Fibroblast of lung (primary cell): ENCODE results near the gene NEFH. TPM values are rescaled to one million over a fixed set of nuclear protein-coding genes. Genes with fewer than 3 reads are reported as not detected.

Source experiments
- DNase-seq, 2 donors: peaks; one replicate each; pipeline versions ENCODE4 v3.0.0 to v3.0.0-alpha.2; 2010; ENCODE audit warnings: low read depth in 2 of 2
- H2AFZ ChIP-seq: 2 replicates; pipeline ENCODE4 v1.5.1; 2012; ENCODE audit warnings: low read length, control low read depth, inconsistent platforms
- H3K27ac ChIP-seq: 2 replicates; pipeline ENCODE4 v1.5.1; 2011; ENCODE audit warnings: low read length, control low read depth; ENCODE audit not compliant: insufficient read depth
- H3K27me3 ChIP-seq: 2 replicates; pipeline ENCODE4 v1.5.1; 2011; ENCODE audit warnings: mild to moderate bottlenecking, low read length; ENCODE audit not compliant: control insufficient read depth, insufficient read depth
- H3K36me3 ChIP-seq: 2 replicates; pipeline ENCODE4 v1.5.1; 2011; ENCODE audit warnings: low read length; ENCODE audit not compliant: control insufficient read depth, insufficient read depth
- H3K4me1 ChIP-seq: 2 replicates; pipeline ENCODE4 v1.5.1; 2011; ENCODE audit warnings: low read length; ENCODE audit not compliant: control insufficient read depth, insufficient read depth; ENCODE audit errors: extremely low read depth
- H3K4me2 ChIP-seq: 2 replicates; pipeline ENCODE4 v1.5.1; 2011; ENCODE audit warnings: low read length, control low read depth; ENCODE audit not compliant: insufficient read depth; ENCODE audit errors: extremely low read depth
- H3K4me3 ChIP-seq, 4 experiments: fragments of 200-600 bp in 1 of 4; sonication (generic) in 1 of 4; replicated peaks in 1 of 4; 2 replicates each; pipeline ENCODE4 v1.5.1; 2011 to 2016; ENCODE audit warnings: low read length in 4 of 4, low read depth in 3 of 4, mild to moderate bottlenecking in 3 of 4, control low read depth in 2 of 4, inconsistent platforms in 1 of 4, mixed read lengths in 1 of 4; ENCODE audit not compliant: insufficient read depth in 1 of 4; ENCODE audit errors: control extremely low read depth in 1 of 4
- H3K79me2 ChIP-seq: 2 replicates; pipeline ENCODE4 v1.5.1; 2012; ENCODE audit warnings: mild to moderate bottlenecking, low read length, inconsistent platforms; ENCODE audit not compliant: control insufficient read depth, insufficient read depth
- H3K9ac ChIP-seq: 2 replicates; pipeline ENCODE4 v1.5.1; 2011; ENCODE audit warnings: mild to moderate bottlenecking, low read length, control low read depth; ENCODE audit not compliant: insufficient read depth
- H3K9me3 ChIP-seq: 2 replicates; pipeline ENCODE4 v1.5.1; 2012; ENCODE audit warnings: low read depth, low read length; ENCODE audit not compliant: control insufficient read depth, insufficient read depth
- H4K20me1 ChIP-seq: 2 replicates; pipeline ENCODE4 v1.5.1; 2011; ENCODE audit warnings: low read length; ENCODE audit not compliant: control insufficient read depth, insufficient read depth; ENCODE audit errors: extremely low read depth
- EZH2 ChIP-seq: IDR thresholded peaks from 2 replicates; pipeline ENCODE4 v1.5.1; 2012; ENCODE audit warnings: low read length, control low read depth, mild to moderate bottlenecking; ENCODE audit errors: missing control alignments
- polyA plus RNA-seq, 2 donors: library from polyadenylated mRNA; depleted of rRNA in 1 of 2; stranded (reverse) in 1 of 2; unstranded in 1 of 2; fragments of >200 nt; gene quantifications; 2 replicates each; pipeline ENCODE4 v1.2.1, GENCODE V29; 2011 to 2012; ENCODE audit warnings: missing spikeins in 1 of 2
- total RNA-seq: library from RNA; depleted of rRNA; stranded (reverse); fragments of >200 nt; gene quantifications from 2 replicates; pipeline ENCODE4 v1.2.1, GENCODE V29; 2014
- TF ChIP-seq, protein P1 (sequence below), 2 donors: IDR thresholded peaks in 1 of 2; conservative IDR thresholded peaks in 1 of 2; 1 replicate in 1 of 2; 2 replicates in 1 of 2; pipeline ENCODE4 v1.5.1; 2011 to 2012; ENCODE audit warnings: low read length in 2 of 2, control low read depth in 1 of 2, inconsistent platforms in 1 of 2, low read depth in 1 of 2, mild to moderate bottlenecking in 1 of 2

NEFH gene
- total and polyA plus RNA-seq, 2 donors (not counting 1 experiment from before 2014, with no cell fraction given) = 0.17 to 0.37 TPM

- H3K4me1 ChIP-seq = no peaks in the 10 kb centered on the region
- H2AFZ ChIP-seq = no peak overlapping the region
- no peaks in the 10 kb centered on the region for H4K20me1 ChIP-seq
- no peak overlapping the region for H3K27ac ChIP-seq
- DNase-seq = no peak
- H3K4me2 ChIP-seq = no peak overlapping the region
- no peaks in the 10 kb centered on the region for H3K27me3 ChIP-seq
- H3K4me3 ChIP-seq = no peak overlapping the region
- peaks cover 21% of the 10 kb centered on the region for H3K36me3 ChIP-seq
- no peak overlapping the region for H3K9ac ChIP-seq
- no peak for TF ChIP-seq EZH2
- TF ChIP-seq, protein P1, sequence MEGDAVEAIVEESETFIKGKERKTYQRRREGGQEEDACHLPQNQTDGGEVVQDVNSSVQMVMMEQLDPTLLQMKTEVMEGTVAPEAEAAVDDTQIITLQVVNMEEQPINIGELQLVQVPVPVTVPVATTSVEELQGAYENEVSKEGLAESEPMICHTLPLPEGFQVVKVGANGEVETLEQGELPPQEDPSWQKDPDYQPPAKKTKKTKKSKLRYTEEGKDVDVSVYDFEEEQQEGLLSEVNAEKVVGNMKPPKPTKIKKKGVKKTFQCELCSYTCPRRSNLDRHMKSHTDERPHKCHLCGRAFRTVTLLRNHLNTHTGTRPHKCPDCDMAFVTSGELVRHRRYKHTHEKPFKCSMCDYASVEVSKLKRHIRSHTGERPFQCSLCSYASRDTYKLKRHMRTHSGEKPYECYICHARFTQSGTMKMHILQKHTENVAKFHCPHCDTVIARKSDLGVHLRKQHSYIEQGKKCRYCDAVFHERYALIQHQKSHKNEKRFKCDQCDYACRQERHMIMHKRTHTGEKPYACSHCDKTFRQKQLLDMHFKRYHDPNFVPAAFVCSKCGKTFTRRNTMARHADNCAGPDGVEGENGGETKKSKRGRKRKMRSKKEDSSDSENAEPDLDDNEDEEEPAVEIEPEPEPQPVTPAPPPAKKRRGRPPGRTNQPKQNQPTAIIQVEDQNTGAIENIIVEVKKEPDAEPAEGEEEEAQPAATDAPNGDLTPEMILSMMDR (conservative IDR thresholded peaks at IDR 0.05 in 1 of 2, IDR thresholded peaks at IDR 0.05 in 1 of 2; ENCODE audit: low read depth in 1 of 2, low read length in 2 of 2) = no peak
- no peaks in the 10 kb centered on the region for H3K9me3 ChIP-seq
- no peaks in the 10 kb centered on the region for H3K79me2 ChIP-seq
Measured at GRCh38 chr22:29517215-29517908, 37.3 kb downstream of the NEFH start.

- no peak for TF ChIP-seq EZH2
- TF ChIP-seq, protein P1 (conservative IDR thresholded peaks at IDR 0.05 in 1 of 2, IDR thresholded peaks at IDR 0.05 in 1 of 2; ENCODE audit: low read depth in 1 of 2, low read length in 2 of 2) = no peak
- no peak overlapping the region for H3K27ac ChIP-seq
- H3K27me3 ChIP-seq = no peaks in the 10 kb centered on the region
- no peak for DNase-seq
- H3K36me3 ChIP-seq = peaks cover 21% of the 10 kb centered on the region
- H2AFZ ChIP-seq = no peak overlapping the region
- H3K4me1 ChIP-seq = no peaks in the 10 kb centered on the region
- no peaks in the 10 kb centered on the region for H3K79me2 ChIP-seq
- no peak overlapping the region for H3K9ac ChIP-seq
- no peak overlapping the region for H3K4me2 ChIP-seq
- H3K9me3 ChIP-seq = no peaks in the 10 kb centered on the region
- H3K4me3 ChIP-seq = no peak overlapping the region
- no peaks in the 10 kb centered on the region for H4K20me1 ChIP-seq
Measured at GRCh38 chr22:29518427-29518826, 38.4 kb downstream of the NEFH start.

DNA sequence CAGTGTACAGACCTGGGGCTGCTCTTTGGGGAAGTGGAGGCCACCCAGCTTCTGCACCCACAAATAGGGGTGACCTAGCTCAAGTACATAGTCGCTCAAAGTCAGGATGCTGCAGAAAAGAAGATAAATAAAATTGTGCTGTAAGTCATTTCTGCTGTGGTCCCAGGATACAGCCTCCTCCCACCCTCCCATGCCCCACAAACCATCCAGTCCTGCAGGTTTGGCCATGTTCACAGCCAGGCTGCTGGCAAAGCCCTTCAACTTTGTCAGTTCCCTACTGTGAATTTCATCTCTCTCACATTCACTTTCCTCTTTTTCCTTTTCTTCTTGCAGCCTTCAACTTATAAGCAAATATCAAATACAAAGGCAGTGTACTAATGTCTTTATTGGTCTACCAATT lies 40.0 kb downstream of the NEFH start:
- H3K79me2 ChIP-seq = no peaks in the 10 kb centered on the region
- no peaks in the 10 kb centered on the region for H3K27me3 ChIP-seq
- H3K4me3 ChIP-seq = no peak overlapping the region
- no peak overlapping the region for H3K4me2 ChIP-seq
- H2AFZ ChIP-seq = no peak overlapping the region
- H3K4me1 ChIP-seq = no peaks in the 10 kb centered on the region
- H3K9ac ChIP-seq = no peak overlapping the region
- H3K9me3 ChIP-seq = no peaks in the 10 kb centered on the region
- peaks cover 28% of the 10 kb centered on the region for H3K36me3 ChIP-seq
- H4K20me1 ChIP-seq = no peaks in the 10 kb centered on the region
- H3K27ac ChIP-seq = no peak overlapping the region
- no peak for DNase-seq
- TF ChIP-seq, protein P1 (conservative IDR thresholded peaks at IDR 0.05 in 1 of 2, IDR thresholded peaks at IDR 0.05 in 1 of 2; ENCODE audit: low read depth in 1 of 2, low read length in 2 of 2) = no peak
- no peak for TF ChIP-seq EZH2
